Endothelial cell of umbilical vein (primary cell): ENCODE data around the gene VKORC1. TPM values are rescaled to one million over a fixed set of nuclear protein-coding genes. Genes with fewer than 3 reads are reported as not detected.

ENCODE experiments used
- BruUV-seq: library from RNA; stranded (reverse); fragments of 400-500 nt; replicated peaks from 2 replicates; lab custom pipeline; 2021; lab: Mats Ljungman, UMichigan
- CTCF ChIA-PET: fragments of 300-600, 350-600 bp; sonication (Branson Sonifier 250); formaldehyde crosslinking; loops from one replicate; lab custom pipeline; 2021; ENCODE audit warnings: antibody characterized with exemption, inconsistent platforms; lab: Charles Lee
- POLR2A ChIA-PET: fragments of 300-600, 350-600 bp; sonication (Branson Sonifier 250); formaldehyde crosslinking; loops from one replicate; lab custom pipeline; 2021; ENCODE audit warnings: antibody characterized with exemption, inconsistent platforms; lab: Charles Lee
- DNase-seq: peaks from one replicate; pipeline ENCODE4 v3.0.0-alpha.2; 2011; ENCODE audit warnings: low read depth, low spot score
- FAIRE-seq: peaks from 2 replicates; lab custom pipeline; 2011; peaks lifted over from hg19 to GRCh38; lab: Jason Lieb, UNC
- H2AFZ ChIP-seq: 2 replicates; pipeline ENCODE4 v1.6.0; 2012; ENCODE audit warnings: low read depth, low read length, control low read depth, inconsistent platforms
- H3K27ac ChIP-seq: 2 replicates; pipeline ENCODE4 v1.5.1; 2011; ENCODE audit warnings: low read depth, mild to moderate bottlenecking, control low read depth, low read length, moderate library complexity; ENCODE audit not compliant: insufficient read depth
- H3K27me3 ChIP-seq, 2 experiments: 2 replicates each; pipeline versions ENCODE4 v1.6.0 to v1.6.1; 2011; ENCODE audit warnings: low read length in 2 of 2, mixed read lengths in 1 of 2; ENCODE audit not compliant: control insufficient read depth in 2 of 2, insufficient read depth in 2 of 2
- H3K36me3 ChIP-seq, 2 experiments: 2 replicates in 1 of 2; 3 replicates in 1 of 2; pipeline ENCODE4 v1.5.1; 2011; ENCODE audit warnings: low read length in 2 of 2, mild to moderate bottlenecking in 1 of 2, moderate library complexity in 1 of 2; ENCODE audit not compliant: control insufficient read depth in 2 of 2, insufficient read depth in 2 of 2; ENCODE audit errors: extremely low read depth in 1 of 2
- H3K4me1 ChIP-seq: 3 replicates; pipeline ENCODE4 v1.5.1; 2011; ENCODE audit warnings: mild to moderate bottlenecking, low read length; ENCODE audit not compliant: control insufficient read depth, insufficient read depth; ENCODE audit errors: extremely low read depth
- H3K4me2 ChIP-seq: 2 replicates; pipeline ENCODE4 v1.6.1; 2011; ENCODE audit warnings: low read length, control low read depth, mixed read lengths; ENCODE audit not compliant: insufficient read depth
- H3K4me3 ChIP-seq, 3 experiments: fragments of 200-600 bp in 1 of 3; sonication (generic), shearing (Covaris generic) in 1 of 3; replicated peaks in 1 of 3; 2 replicates each; pipeline ENCODE4 v1.5.1; 2011 to 2016; ENCODE audit warnings: control low read depth in 3 of 3, low read length in 3 of 3, mild to moderate bottlenecking in 2 of 3, inconsistent platforms in 1 of 3, low read depth in 1 of 3, moderate library complexity in 1 of 3; ENCODE audit not compliant: insufficient read depth in 1 of 3
- H3K79me2 ChIP-seq: 2 replicates; pipeline ENCODE4 v1.6.0; 2012; ENCODE audit warnings: low read length, inconsistent platforms; ENCODE audit not compliant: control insufficient read depth, insufficient read depth
- H3K9ac ChIP-seq: replicated peaks from 2 replicates; pipeline ENCODE3; 2011; ENCODE audit warnings: low read length, control low read depth; ENCODE audit not compliant: insufficient read depth; ENCODE audit errors: extremely low read depth
- H3K9me1 ChIP-seq: replicated peaks from 3 replicates; pipeline ENCODE4 v1.6.0; 2011; ENCODE audit warnings: mild to moderate bottlenecking, low read length; ENCODE audit not compliant: control insufficient read depth, insufficient read depth; ENCODE audit errors: extremely low read depth
- H3K9me3 ChIP-seq: replicated peaks from 2 replicates; pipeline ENCODE4 v1.5.1; 2012; ENCODE audit warnings: low read length, inconsistent platforms; ENCODE audit not compliant: control insufficient read depth, insufficient read depth
- H4K20me1 ChIP-seq: replicated peaks from 2 replicates; pipeline ENCODE3; 2011; ENCODE audit warnings: mild to moderate bottlenecking, low read length; ENCODE audit not compliant: control insufficient read depth, insufficient read depth; ENCODE audit errors: extremely low read depth
- EZH2 ChIP-seq: IDR thresholded peaks from 2 replicates; pipeline ENCODE4 v1.6.1; 2012; ENCODE audit warnings: borderline replicate concordance, low read depth, mild to moderate bottlenecking, moderate library complexity, low read length, inconsistent platforms; ENCODE audit not compliant: severe bottlenecking
- FOS ChIP-seq: IDR thresholded peaks from 2 replicates; pipeline ENCODE4 v1.6.1; 2011; ENCODE audit warnings: mild to moderate bottlenecking, low read length, moderate library complexity, borderline replicate concordance; ENCODE audit not compliant: insufficient read depth
- GATA2 ChIP-seq: IDR thresholded peaks from 2 replicates; pipeline ENCODE4 v1.7.0; 2011; ENCODE audit warnings: low read depth, mild to moderate bottlenecking, moderate library complexity, mixed read lengths, low read length; ENCODE audit not compliant: insufficient read length, insufficient read depth
- JUN ChIP-seq: IDR thresholded peaks from 2 replicates; pipeline ENCODE4 v1.6.1; 2011; ENCODE audit warnings: borderline replicate concordance, low read depth; ENCODE audit not compliant: insufficient read length, insufficient read depth
- MYC ChIP-seq: IDR thresholded peaks from one replicate; pipeline ENCODE4 v1.6.1; 2011; ENCODE audit warnings: mild to moderate bottlenecking, low read depth, low read length
- POLR2A ChIP-seq: IDR thresholded peaks from 2 replicates; pipeline ENCODE4 v1.6.1; 2012; ENCODE audit warnings: low read depth, mild to moderate bottlenecking, control low read depth, low read length
- POLR2AphosphoS5 ChIP-seq: IDR thresholded peaks from 2 replicates; pipeline ENCODE4 v1.6.1; 2012; ENCODE audit warnings: low read depth, mild to moderate bottlenecking, control low read depth, low read length, moderate library complexity; ENCODE audit not compliant: insufficient read depth
- dilution Hi-C: fragments of 300-500 bp; cut with MboI; formaldehyde crosslinking; loops from one replicate; pipeline ENCODE4 v1.15.0; 2019; ENCODE audit warnings: low sequenced_read_pairs; ENCODE audit not compliant: extremely low pct_ligation_motif_present
- intact Hi-C: fragments of 100-400 bp; cut with micrococcal nuclease; formaldehyde crosslinking; loops from one replicate; pipeline ENCODE4 v1.10.0; 2022
- polyA plus RNA-seq, 4 experiments: library from polyadenylated mRNA; depleted of rRNA in 3 of 4; stranded (reverse) in 3 of 4; unstranded in 1 of 4; fragments of >200 nt; gene quantifications; 2 replicates each; pipeline versions ENCODE4 v1.2.1 to v1.2.3, GENCODE V29; 2011 to 2012; ENCODE audit warnings: missing spikeins in 1 of 4
- total RNA-seq: library from RNA; stranded (reverse); gene quantifications from 2 replicates; pipeline ENCODE4 v1.2.3, GENCODE V29; 2021
- TF ChIP-seq, protein P1 (sequence below): IDR thresholded peaks from 2 replicates; pipeline ENCODE4 v1.6.1; 2011; ENCODE audit not compliant: insufficient read depth, insufficient read length
- TF ChIP-seq, protein P2 (sequence below), 2 donors: IDR thresholded peaks; 1 replicate in 1 of 2; 2 replicates in 1 of 2; pipeline ENCODE4 v1.5.1; 2011; ENCODE audit warnings: low read length in 2 of 2, mild to moderate bottlenecking in 2 of 2, moderate library complexity in 2 of 2, control low read depth in 1 of 2, inconsistent platforms in 1 of 2, low read depth in 1 of 2; ENCODE audit not compliant: insufficient read depth in 1 of 2; ENCODE audit errors: extremely low read depth in 1 of 2

VKORC1 gene
- total and polyA plus RNA-seq, 2 donors (not counting 3 experiments of a cell fraction or from before 2014, with no cell fraction given), result 93.5 to 586 TPM

DNA sequence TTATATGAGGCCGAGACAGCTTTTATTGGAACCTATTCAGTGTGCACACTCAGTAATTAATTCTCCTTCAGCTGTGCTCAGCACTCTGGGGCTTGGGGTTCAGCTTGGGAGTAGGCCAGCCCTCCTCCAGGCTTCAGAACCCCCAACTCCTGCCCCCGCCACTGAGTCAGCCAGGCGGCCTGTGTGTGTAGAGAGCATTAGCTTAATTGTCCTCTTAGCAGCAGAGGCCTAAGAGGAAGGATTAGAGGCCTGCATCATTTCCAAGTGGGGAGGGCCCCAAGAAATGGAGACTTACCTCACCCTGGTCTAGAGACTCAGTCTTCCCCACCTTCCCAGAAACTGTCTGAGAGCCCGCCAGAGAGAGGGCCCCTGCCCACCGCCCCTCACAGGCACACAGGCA, 6.6 kb downstream of the VKORC1 start:
- H3K36me3 ChIP-seq, result peaks cover 2 to 12% of the 10 kb centered on the region in 2 experiments
- DNase-seq (no peak), FAIRE-seq (no peak)
- no TSS peak for BruUV-seq
- intact Hi-C loops, result no loop called here
- no peaks in the 10 kb centered on the region for H3K27me3 ChIP-seq
- CTCF ChIA-PET, result interaction anchor here (0.8 kb wide), 1 partner anchor 103 kb away, joined by 4 read pairs; the partner anchor contains the start of gene HSD3B7
- no peak overlapping the region for H3K4me2 ChIP-seq
- no peaks in the 10 kb centered on the region for H3K4me1 ChIP-seq
- no peak overlapping the region for H3K4me3 ChIP-seq
- no peaks in the 10 kb centered on the region for H3K9me3 ChIP-seq
- no peak overlapping the region for H2AFZ ChIP-seq
- POLR2A ChIA-PET, result interaction anchor here (0.6 kb wide), 1 partner anchor 92 kb away, joined by 3 read pairs; no protein-coding TSS in a partner anchor
- TF ChIP-seq, protein P1, sequence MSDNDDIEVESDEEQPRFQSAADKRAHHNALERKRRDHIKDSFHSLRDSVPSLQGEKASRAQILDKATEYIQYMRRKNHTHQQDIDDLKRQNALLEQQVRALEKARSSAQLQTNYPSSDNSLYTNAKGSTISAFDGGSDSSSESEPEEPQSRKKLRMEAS, result no peak
- TF ChIP-seq MYC (no peak), FOS (no peak), POLR2AphosphoS5 (no peak), EZH2 (no peak), JUN (no peak), GATA2 (no peak), POLR2A (no peak)
- TF ChIP-seq, protein P2, sequence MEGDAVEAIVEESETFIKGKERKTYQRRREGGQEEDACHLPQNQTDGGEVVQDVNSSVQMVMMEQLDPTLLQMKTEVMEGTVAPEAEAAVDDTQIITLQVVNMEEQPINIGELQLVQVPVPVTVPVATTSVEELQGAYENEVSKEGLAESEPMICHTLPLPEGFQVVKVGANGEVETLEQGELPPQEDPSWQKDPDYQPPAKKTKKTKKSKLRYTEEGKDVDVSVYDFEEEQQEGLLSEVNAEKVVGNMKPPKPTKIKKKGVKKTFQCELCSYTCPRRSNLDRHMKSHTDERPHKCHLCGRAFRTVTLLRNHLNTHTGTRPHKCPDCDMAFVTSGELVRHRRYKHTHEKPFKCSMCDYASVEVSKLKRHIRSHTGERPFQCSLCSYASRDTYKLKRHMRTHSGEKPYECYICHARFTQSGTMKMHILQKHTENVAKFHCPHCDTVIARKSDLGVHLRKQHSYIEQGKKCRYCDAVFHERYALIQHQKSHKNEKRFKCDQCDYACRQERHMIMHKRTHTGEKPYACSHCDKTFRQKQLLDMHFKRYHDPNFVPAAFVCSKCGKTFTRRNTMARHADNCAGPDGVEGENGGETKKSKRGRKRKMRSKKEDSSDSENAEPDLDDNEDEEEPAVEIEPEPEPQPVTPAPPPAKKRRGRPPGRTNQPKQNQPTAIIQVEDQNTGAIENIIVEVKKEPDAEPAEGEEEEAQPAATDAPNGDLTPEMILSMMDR (IDR thresholded peaks at IDR 0.05; ENCODE audit: extremely low read depth in 1 of 2, insufficient read depth in 1 of 2, low read depth in 1 of 2, low read length in 2 of 2), result no peak
- H3K9me1 ChIP-seq, result no peaks in the 10 kb centered on the region
- H3K27ac ChIP-seq, result no peak overlapping the region
- dilution Hi-C loops, result no loop called here
- H3K9ac ChIP-seq, result no peak overlapping the region
- H4K20me1 ChIP-seq, result no peaks in the 10 kb centered on the region
- H3K79me2 ChIP-seq, result peaks cover 4% of the 10 kb centered on the region
